ENCODE results near the gene ARHGEF37.
A peak's percentile ranks its signal among the peaks of the same experiment; 100 is the strongest.
"Not testable (repeated sequence)": the region's sequence is repeated elsewhere in the genome, so short reads cannot be mapped to it uniquely, and the experiment has no call there.

Gene ARHGEF37

GRCh38 chr5:149581192-149581861 is at the start of gene ARHGEF37:
Gene ARHGEF37 (plus strand): TSS chr5:149581498. CDS start chr5:149597770, 16,272 bp downstream.
- peak; percentile 68 for DNase-seq

GRCh38 chr5:149532413-149532812 is 48.9 kb upstream of the ARHGEF37 start:
- DNase-seq = no peak

DNA sequence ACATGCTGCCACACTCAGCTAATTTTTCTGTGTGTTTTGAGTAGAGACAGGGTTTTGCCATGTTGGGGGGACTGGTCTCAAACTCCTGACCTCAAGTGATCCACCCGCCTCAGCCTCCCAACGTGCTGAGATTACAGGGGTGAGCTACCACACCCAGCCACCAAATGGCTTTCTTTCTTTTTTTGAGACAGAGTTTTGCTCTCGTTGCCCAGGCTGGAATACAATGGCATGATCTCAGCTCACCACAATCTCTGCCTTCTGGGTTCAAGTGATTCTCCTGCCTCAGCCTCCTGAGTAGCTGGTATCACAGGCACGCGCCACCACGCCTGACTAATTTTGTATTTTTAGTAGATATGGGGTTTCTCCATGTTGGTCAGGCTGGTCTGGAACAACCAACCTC is 45.5 kb upstream of the ARHGEF37 start:
- DNase-seq = peak; percentile 13

- DNase-seq = no peak
Measured at GRCh38 chr5:149537374-149537975, 43.8 kb upstream of the ARHGEF37 start.

DNA sequence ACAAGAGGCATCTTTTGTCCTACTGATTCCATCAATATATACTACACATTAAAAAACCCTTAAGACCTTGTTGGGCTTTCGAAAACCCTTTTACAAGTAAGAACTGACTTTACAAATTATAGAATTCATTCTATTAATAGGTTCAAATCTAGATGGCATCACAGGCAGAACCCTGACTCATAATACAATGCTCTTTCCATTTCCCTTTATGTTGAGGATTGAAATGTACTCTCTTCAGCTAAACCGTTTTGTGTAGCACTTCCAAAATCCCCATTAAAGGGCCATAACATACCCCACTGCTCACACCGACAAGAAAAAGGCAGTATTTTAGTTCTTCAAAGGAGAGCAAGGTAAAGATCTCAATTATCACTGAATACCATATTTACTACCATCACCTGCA is 41.2 kb upstream of the ARHGEF37 start:
- DNase-seq = no peak

- no peak for DNase-seq
Measured at GRCh38 chr5:149541893-149542292, 39.4 kb upstream of the ARHGEF37 start.

DNA sequence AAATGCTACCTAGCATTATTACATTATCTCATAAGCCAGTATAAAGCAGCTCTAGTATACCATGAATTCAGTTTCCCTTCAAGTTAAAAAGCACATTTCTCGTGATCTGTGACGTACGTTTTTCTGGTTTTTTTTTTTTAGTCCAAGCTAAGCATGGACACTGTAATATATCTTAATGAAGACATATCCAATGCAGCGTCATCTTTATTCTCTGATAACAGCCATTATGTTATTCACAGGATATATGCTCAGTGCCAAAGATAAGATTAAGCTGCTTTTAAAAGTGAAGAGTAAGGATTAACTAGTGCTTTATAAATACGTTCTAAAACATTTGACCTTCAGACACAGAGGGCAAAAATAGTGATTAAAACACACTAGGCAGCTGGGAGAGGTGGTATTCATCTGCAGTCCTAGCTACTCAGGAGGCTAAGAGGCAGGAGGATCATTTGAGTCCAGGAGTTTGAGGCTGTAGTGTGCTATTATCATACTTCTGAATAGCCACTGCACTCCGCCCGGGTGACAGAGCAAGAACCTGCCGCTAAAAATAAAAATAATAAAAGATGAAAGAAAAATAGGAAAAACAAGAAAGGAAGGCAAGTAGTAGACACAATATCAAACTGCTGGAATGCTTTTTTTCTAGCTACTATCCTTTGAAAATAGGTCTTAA is 37.8 kb upstream of the ARHGEF37 start:
- DNase-seq = no peak

DNA sequence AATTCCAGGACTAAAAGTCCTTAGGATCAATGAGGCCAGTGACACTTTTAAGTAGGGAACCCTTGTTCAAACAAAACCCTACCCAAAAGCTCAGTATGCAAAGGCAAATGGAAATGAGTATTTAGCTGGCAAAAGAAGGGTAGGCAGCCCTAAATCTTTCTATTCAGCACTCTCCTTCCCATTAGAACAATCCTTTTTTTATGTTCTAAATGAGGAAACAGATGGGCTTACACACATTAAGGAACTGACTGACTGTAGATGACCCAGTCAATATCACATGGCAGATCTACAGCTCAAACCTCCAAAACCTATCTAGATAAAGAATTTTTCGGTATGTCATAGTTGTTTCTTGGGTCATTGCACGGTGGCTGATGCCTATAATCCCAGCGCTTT is 37.3 kb upstream of the ARHGEF37 start:
- no peak for DNase-seq

DNA sequence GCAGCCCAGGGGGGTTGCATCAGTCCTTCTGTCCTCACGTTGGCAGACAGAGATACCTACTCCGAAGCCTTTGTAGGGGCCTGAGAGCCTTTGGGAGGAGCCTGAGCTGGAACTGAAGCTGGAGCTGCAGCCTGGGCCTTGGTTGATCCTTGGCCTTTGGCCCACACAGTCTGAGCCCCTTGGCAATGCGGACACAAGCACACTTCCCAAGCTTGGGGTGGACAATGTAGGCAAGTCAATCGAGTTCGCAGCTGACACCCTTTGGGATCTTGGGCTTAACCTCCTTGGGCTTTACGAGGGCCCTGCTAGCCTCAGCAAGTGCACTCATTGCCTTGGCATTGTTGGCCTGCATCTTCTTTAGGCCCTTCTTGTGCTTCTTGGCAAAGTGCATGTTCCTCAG is 36.0 kb upstream of the ARHGEF37 start:
- no peak for DNase-seq

DNA sequence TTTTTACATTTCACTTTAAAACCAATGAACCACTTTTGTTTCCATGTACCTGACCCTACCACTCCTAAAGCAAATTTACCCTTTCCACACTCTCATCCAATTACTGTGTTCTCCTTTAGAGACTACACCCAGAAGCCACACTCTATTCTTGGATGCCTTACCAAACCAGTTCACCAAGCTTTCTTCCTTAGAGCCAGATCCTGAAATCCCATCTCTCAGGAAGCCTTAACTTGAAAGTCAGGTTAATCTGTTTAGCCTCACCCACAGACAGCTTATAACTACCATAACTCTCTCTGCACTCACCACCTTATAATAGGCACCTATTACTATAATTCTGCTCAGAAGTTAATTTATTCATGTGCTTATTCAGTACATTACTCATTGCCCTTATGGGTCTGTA is 34.3 kb upstream of the ARHGEF37 start:
- no peak for DNase-seq

DNA sequence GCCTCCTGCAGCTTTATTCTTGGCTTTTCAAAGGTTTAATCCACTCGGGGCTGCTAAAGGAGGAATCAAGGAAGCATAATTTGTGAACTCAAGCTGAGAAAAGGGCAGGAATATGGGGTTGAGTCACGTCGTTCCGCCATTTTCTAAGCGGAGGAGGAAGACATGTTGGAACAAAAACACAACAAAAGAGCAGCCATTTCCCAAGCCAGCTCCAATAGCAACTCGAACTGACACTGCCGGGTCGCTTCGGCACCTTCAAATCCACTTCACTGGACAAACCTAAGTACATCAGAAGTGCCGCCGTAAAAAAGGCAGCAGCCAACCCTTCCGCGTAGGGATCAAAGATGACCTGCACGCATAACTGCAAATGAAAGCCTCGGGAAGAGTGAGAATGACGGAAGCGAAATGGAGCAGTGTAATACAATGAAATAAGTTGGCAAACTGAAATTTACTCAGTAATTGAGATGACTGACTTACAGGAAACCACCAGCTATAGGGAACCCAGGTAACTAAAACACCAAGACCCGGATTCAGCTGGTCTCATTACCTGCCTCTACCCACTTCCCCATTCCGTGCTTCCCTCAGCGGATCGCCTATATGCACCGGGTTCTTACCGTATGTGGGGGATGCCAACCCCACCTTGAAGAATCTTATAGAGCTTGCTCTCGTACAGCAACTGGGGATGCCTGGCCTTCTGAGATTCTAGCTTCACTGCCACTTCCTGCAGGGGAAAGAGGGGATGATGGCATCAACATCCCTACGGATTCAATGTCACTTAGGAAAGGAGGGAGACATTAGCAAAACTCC is 31.6 kb upstream of the ARHGEF37 start:
- peak; percentile 40 for DNase-seq

GRCh38 chr5:149550268-149550583 is 31.1 kb upstream of the ARHGEF37 start:
- no peak for DNase-seq

- no peak for DNase-seq
Measured at GRCh38 chr5:149550594-149551226, 30.6 kb upstream of the ARHGEF37 start.

- DNase-seq = peak; percentile 99
Measured at GRCh38 chr5:149551227-149552037, 29.9 kb upstream of the ARHGEF37 start, which contains the start of gene CSNK1A1. Gene CSNK1A1 (minus strand): TSS chr5:149551439. CDS start chr5:149550964, 475 bp downstream.

GRCh38 chr5:149552038-149552494 is 29.2 kb upstream of the ARHGEF37 start:
- DNase-seq = no peak

- no peak for DNase-seq
Measured at GRCh38 chr5:149552553-149553160, 28.6 kb upstream of the ARHGEF37 start.

- no peak for DNase-seq
Measured at GRCh38 chr5:149559706-149560105, 21.6 kb upstream of the ARHGEF37 start.

- no peak for DNase-seq
Measured at GRCh38 chr5:149561848-149562247, 19.4 kb upstream of the ARHGEF37 start.

DNA sequence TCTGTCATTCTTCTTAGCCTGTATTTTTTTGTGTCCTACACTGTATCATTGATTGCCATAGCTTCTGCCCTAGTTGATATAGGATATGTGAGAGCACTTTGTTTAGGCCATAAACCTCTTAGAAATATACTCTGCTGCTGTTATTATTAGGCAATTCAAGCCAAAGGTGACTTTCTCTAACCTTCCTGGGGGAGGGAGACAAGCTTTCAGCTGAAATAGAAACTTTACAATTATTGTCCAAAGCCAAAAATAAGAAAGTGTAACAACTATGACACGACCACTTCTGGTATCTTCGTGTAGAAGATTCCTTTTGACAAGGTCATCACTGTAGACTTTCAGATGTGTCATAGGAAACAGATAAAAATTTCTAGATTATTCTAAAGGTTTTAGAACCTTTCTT is 17.8 kb upstream of the ARHGEF37 start:
- no peak for DNase-seq

DNA sequence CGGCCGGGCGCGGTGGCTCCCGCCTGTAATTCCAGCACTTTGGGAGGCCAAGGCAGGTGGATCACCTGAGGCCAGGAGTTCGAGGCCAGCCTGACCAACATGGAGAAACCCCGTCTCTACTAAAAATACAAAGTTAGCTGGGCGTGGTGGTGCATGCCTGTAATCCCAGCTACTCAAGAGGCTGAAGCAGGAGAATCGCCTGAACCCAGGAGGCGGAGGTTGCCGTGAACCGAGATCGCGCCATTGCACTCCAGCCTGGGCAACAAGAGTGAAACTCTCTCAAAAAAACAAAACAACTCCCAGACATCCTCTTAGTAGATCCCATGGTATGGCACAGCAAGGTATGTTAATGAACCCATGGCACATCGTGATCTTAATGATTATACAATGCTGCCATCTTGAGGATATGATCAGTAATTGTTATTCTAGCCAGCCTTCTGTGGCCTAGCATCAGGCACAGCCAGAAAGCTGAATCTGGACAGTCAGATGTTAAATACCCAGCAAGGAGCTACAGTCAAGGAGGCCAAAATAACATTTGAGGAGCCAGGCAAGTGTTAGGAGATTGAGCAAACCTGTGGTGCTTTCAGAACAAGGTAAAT is 16.7 kb upstream of the ARHGEF37 start:
- DNase-seq = not testable (repeated sequence)

DNA sequence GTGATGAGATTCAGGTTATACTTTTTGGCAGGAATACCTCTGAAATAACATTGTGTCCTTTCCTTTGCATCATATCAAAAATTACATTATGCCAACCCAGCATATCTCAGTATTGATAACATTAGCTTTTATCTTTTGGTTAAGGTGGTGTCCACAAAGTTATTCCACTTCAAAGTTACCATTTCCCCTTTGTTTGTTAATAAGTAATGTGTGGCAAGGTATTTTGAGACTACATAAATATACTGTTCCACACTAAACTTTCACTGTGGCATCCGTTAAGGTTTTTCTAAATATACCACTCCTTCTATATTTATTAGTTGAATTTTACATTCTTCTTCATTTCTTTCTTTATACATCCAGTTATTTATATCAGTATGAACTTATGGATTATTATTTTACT is 14.1 kb upstream of the ARHGEF37 start:
- no peak for DNase-seq
